Mesendoderm (in vitro differentiated cells): ENCODE results near the gene CMTM7. TPM values are rescaled to one million over a fixed set of nuclear protein-coding genes. Genes with fewer than 3 reads are reported as not detected.

Experiments
- DNase-seq: peaks from one replicate; pipeline ENCODE4 v3.0.0; 2013
- H2AK5ac ChIP-seq: 2 replicates; pipeline ENCODE4 v1.6.1; 2013; ENCODE audit warnings: low read length, inconsistent platforms
- H2BK120ac ChIP-seq: 2 replicates; pipeline ENCODE4 v1.6.1; 2013; ENCODE audit warnings: low read depth, mild to moderate bottlenecking, low read length, moderate library complexity, mixed read lengths
- H2BK15ac ChIP-seq: replicated peaks from 2 replicates; pipeline ENCODE4 v1.6.1; 2013; ENCODE audit warnings: low read depth, mild to moderate bottlenecking, moderate library complexity
- H2BK5ac ChIP-seq: 2 replicates; pipeline ENCODE4 v1.6.1; 2013; ENCODE audit warnings: low read length, inconsistent platforms
- H3K18ac ChIP-seq: 2 replicates; pipeline ENCODE4 v1.6.1; 2013; ENCODE audit warnings: mild to moderate bottlenecking, low read length, mixed read lengths
- H3K23ac ChIP-seq: one replicate; pipeline ENCODE4 v1.6.1; 2013; ENCODE audit warnings: low read length
- H3K27ac ChIP-seq: 2 replicates; pipeline ENCODE4 v1.5.1; 2013; ENCODE audit warnings: low read depth, mild to moderate bottlenecking, inconsistent platforms, low read length, moderate library complexity
- H3K27me3 ChIP-seq: 2 replicates; pipeline ENCODE4 v1.6.1; 2013; ENCODE audit warnings: low read length, control low read depth, mild to moderate bottlenecking, inconsistent platforms; ENCODE audit not compliant: insufficient read depth, poor library complexity
- H3K36me3 ChIP-seq: 2 replicates; pipeline ENCODE4 v1.6.1; 2013; ENCODE audit warnings: low read length, inconsistent platforms; ENCODE audit not compliant: control insufficient read depth, insufficient read depth
- H3K4ac ChIP-seq: one replicate; pipeline ENCODE4 v1.6.1; 2013; ENCODE audit warnings: low read depth, mild to moderate bottlenecking, low read length, moderate library complexity
- H3K4me1 ChIP-seq: 2 replicates; pipeline ENCODE4 v1.6.1; 2013; ENCODE audit warnings: low read depth, low read length, inconsistent platforms; ENCODE audit not compliant: control insufficient read depth
- H3K4me2 ChIP-seq: 2 replicates; pipeline ENCODE4 v1.6.1; 2013; ENCODE audit warnings: low read length
- H3K4me3 ChIP-seq: 2 replicates; pipeline ENCODE4 v1.5.1; 2013; ENCODE audit warnings: mild to moderate bottlenecking, low read length
- H3K56ac ChIP-seq: one replicate; pipeline ENCODE4 v1.6.1; 2013; ENCODE audit warnings: low read length
- H3K79me1 ChIP-seq: 2 replicates; pipeline ENCODE4 v1.6.1; 2013; ENCODE audit warnings: low read length, inconsistent platforms
- H3K79me2 ChIP-seq: 2 replicates; pipeline ENCODE4 v1.6.1; 2013; ENCODE audit warnings: mild to moderate bottlenecking, low read length; ENCODE audit not compliant: control insufficient read depth, insufficient read depth
- H3K9ac ChIP-seq: 2 replicates; pipeline ENCODE4 v1.6.1; 2013; ENCODE audit warnings: low read length, inconsistent platforms
- H4K5ac ChIP-seq: one replicate; pipeline ENCODE4 v1.6.1; 2013; ENCODE audit warnings: low read length
- H4K8ac ChIP-seq: one replicate; pipeline ENCODE4 v1.6.1; 2013; ENCODE audit warnings: low read depth, mild to moderate bottlenecking, control low read depth, low read length, moderate library complexity
- WGBS: extraction: QIAGEN DNeasy Blood & Tissue Kit; methylation state at CpG from one replicate; pipeline ENCODE4 v1.1.7; 2013; ENCODE audit warnings: low lambda C conversion rate, missing lambda C conversion rate; ENCODE audit not compliant: insufficient coverage; ENCODE audit errors: extremely low coverage; 5-methylcytosine and 5-hydroxymethylcytosine counted together
- polyA plus RNA-seq, 2 experiments: library from polyadenylated mRNA; stranded (reverse); fragments of 200-250 nt; gene quantifications; one replicate each; pipeline ENCODE4 v1.2.3, GENCODE V29; 2013

CMTM7 gene
- 62.8 TPM for polyA plus RNA-seq (2013, experiment 1 of 2)
- polyA plus RNA-seq (2013, experiment 2 of 2): 61.0 TPM

- H3K4me3 ChIP-seq: peak within 1 kb of the TSS; percentile 62
- no CpG with 5 or more reads among the region's 107 CpGs for WGBS
- no peaks in the 10 kb centered on the region for H3K27me3 ChIP-seq
- peak; percentile 70 for DNase-seq
- peak within 1 kb of the TSS; percentile 89 for H3K56ac ChIP-seq
- peak within 1 kb of the TSS; percentile 52 for H3K18ac ChIP-seq
- H3K4me1 ChIP-seq: peaks cover 4% of the 10 kb centered on the region
- H2AK5ac ChIP-seq: no peak within 1 kb of the TSS
- no peak within 1 kb of the TSS for H3K23ac ChIP-seq
- peak within 1 kb of the TSS; percentile 22 for H3K27ac ChIP-seq
- H3K79me2 ChIP-seq: peaks cover 24% of the 10 kb centered on the region
- no peak within 1 kb of the TSS for H4K8ac ChIP-seq
- H4K5ac ChIP-seq: no peak within 1 kb of the TSS
- peak within 1 kb of the TSS; percentile 90 for H3K9ac ChIP-seq
- H2BK120ac ChIP-seq: no peak within 1 kb of the TSS
- H3K36me3 ChIP-seq: no peaks in the 10 kb centered on the region
- H3K4ac ChIP-seq: peak within 1 kb of the TSS; percentile 77
- no peak within 1 kb of the TSS for H2BK15ac ChIP-seq
- peak within 1 kb of the TSS; percentile 66 for H3K4me2 ChIP-seq
- no peak within 1 kb of the TSS for H2BK5ac ChIP-seq
- peaks cover 2% of the 10 kb centered on the region for H3K79me1 ChIP-seq
Observed at GRCh38 chr3:32391643-32392535, at the start of gene CMTM7. Gene CMTM7 (plus strand): TSS chr3:32391853. CDS start chr3:32391907, 54 bp downstream.

- Histone ChIP-seq H3K4me1 (no peaks in the 10 kb centered on the region), H2BK15ac (no peak overlapping the region), H3K4me2 (no peak overlapping the region), H3K23ac (no peak overlapping the region), H3K18ac (peak overlapping the region; percentile 90), H3K4me3 (no peak overlapping the region), H3K27ac (no peak overlapping the region), H2AK5ac (no peak overlapping the region), H4K8ac (no peak overlapping the region), H3K9ac (no peak overlapping the region), H3K79me2 (no peaks in the 10 kb centered on the region), H3K79me1 (no peaks in the 10 kb centered on the region), H2BK120ac (no peak overlapping the region), H3K27me3 (no peaks in the 10 kb centered on the region), H3K56ac (no peak overlapping the region), H4K5ac (no peak overlapping the region), H2BK5ac (no peak overlapping the region), H3K4ac (no peak overlapping the region), H3K36me3 (no peaks in the 10 kb centered on the region)
- WGBS: no CpG with 5 or more reads among the region's 11 CpGs
- DNase-seq: peak; percentile 73
Observed at GRCh38 chr3:32347343-32348125, 44.1 kb upstream of the CMTM7 start.

GRCh38 chr3:32349184-32349583 lies 42.5 kb upstream of the CMTM7 start:
- Histone ChIP-seq H3K4me1 (no peaks in the 10 kb centered on the region), H3K79me1 (no peaks in the 10 kb centered on the region), H3K9ac (no peak overlapping the region), H3K23ac (no peak overlapping the region), H3K4me2 (no peak overlapping the region), H2BK5ac (no peak overlapping the region), H3K56ac (no peak overlapping the region), H3K4me3 (no peak overlapping the region), H3K18ac (no peak overlapping the region), H3K79me2 (no peaks in the 10 kb centered on the region), H3K27me3 (no peaks in the 10 kb centered on the region), H2BK120ac (no peak overlapping the region), H3K4ac (no peak overlapping the region), H4K5ac (no peak overlapping the region), H3K27ac (no peak overlapping the region), H3K36me3 (no peaks in the 10 kb centered on the region), H2BK15ac (no peak overlapping the region), H2AK5ac (no peak overlapping the region), H4K8ac (no peak overlapping the region)
- WGBS: no CpG with 5 or more reads among the region's 2 CpGs
- no peak for DNase-seq

GRCh38 chr3:32352563-32352962 lies 39.1 kb upstream of the CMTM7 start:
- no peak for DNase-seq
- Histone ChIP-seq H3K23ac (no peak overlapping the region), H3K27ac (no peak overlapping the region), H3K4me3 (no peak overlapping the region), H3K4me1 (no peaks in the 10 kb centered on the region), H3K79me2 (no peaks in the 10 kb centered on the region), H3K9ac (no peak overlapping the region), H2BK15ac (no peak overlapping the region), H3K79me1 (no peaks in the 10 kb centered on the region), H3K36me3 (no peaks in the 10 kb centered on the region), H3K27me3 (no peaks in the 10 kb centered on the region), H2AK5ac (no peak overlapping the region), H3K4me2 (no peak overlapping the region), H3K4ac (no peak overlapping the region), H2BK5ac (no peak overlapping the region), H4K8ac (no peak overlapping the region), H3K18ac (no peak overlapping the region), H2BK120ac (no peak overlapping the region), H4K5ac (no peak overlapping the region), H3K56ac (no peak overlapping the region)

- H3K79me2 ChIP-seq: no peaks in the 10 kb centered on the region
- H3K9ac ChIP-seq: no peak overlapping the region
- no CpG with 5 or more reads among the region's 2 CpGs for WGBS
- H2AK5ac ChIP-seq: no peak overlapping the region
- H2BK15ac ChIP-seq: no peak overlapping the region
- H3K4me3 ChIP-seq: no peak overlapping the region
- no peak overlapping the region for H2BK5ac ChIP-seq
- no peak overlapping the region for H3K4me2 ChIP-seq
- H3K79me1 ChIP-seq: no peaks in the 10 kb centered on the region
- no peak overlapping the region for H3K56ac ChIP-seq
- H2BK120ac ChIP-seq: no peak overlapping the region
- DNase-seq: no peak
- no peak overlapping the region for H3K23ac ChIP-seq
- H3K27me3 ChIP-seq: no peaks in the 10 kb centered on the region
- no peak overlapping the region for H3K18ac ChIP-seq
- H4K5ac ChIP-seq: no peak overlapping the region
- no peaks in the 10 kb centered on the region for H3K4me1 ChIP-seq
- H3K27ac ChIP-seq: no peak overlapping the region
- no peaks in the 10 kb centered on the region for H3K36me3 ChIP-seq
- no peak overlapping the region for H4K8ac ChIP-seq
- no peak overlapping the region for H3K4ac ChIP-seq
Observed at GRCh38 chr3:32353351-32353750, 38.3 kb upstream of the CMTM7 start.
